Measurements from ENCODE around the gene NEDD8. TPM values are rescaled to one million over a fixed set of nuclear protein-coding genes. Genes with fewer than 3 reads are reported as not detected.
"Not testable (repeated sequence)": the region's sequence is repeated elsewhere in the genome, so short reads cannot be mapped to it uniquely, and the experiment has no call there.

The NEDD8 gene
- total RNA-seq, 6 experiments from 2014 or later: 60.0 to 72.9 (median 68.7) TPM

DNA sequence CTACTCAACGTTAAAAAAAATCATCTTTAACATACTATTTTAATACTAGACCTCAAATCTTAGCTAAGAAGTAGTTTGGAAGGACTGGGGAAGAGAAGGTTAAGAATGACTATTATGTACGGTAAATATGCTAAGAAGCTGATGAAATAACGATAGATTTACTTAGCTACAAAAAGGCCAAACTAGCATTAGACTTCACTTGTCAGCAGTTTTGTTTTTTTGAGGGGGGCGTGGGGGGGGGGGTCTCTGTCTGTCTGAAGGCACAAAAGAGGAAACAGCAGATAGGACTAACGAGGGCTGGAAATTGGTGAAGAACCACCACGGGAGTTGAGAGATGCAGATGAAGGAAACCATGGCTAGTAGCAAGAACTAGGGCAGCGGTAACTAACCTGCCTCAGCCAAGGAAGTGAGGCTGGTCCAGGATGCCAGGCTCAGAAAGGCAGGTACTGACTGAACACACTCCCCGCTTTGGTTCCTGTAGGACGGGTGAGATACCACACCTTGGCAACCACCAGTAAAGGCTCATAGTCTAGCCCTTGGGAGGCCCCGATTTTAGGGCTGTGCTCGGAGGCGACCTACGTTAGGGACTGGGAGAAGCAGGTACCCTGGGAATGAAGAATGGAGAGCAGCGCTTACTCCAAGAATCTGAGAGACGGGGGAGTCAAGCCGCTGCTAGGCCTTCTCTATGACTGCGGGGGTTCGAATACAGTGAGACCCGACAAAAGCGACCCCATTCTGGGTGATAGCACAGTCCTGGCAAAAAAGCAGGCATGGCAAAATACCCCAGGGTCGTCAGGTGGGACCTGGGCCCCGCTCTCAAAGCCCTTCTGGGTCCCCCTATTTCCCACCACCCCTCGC, 675 bp downstream of the NEDD8 start:
- peak overlapping the region; percentile 74 to 85 (median 76) for H3K27ac ChIP-seq
- peaks cover 0 to 16% (median 7%) of the 10 kb centered on the region in 4 donors for H3K36me3 ChIP-seq
- ATAC-seq: peak in 1 of 4 donors; percentile 1
- intact Hi-C loops (cut with DNase I): no loop called here
- no peak for TF ChIP-seq POLR2A (IDR thresholded peaks at IDR 0.05)
- TF ChIP-seq, protein P1, sequence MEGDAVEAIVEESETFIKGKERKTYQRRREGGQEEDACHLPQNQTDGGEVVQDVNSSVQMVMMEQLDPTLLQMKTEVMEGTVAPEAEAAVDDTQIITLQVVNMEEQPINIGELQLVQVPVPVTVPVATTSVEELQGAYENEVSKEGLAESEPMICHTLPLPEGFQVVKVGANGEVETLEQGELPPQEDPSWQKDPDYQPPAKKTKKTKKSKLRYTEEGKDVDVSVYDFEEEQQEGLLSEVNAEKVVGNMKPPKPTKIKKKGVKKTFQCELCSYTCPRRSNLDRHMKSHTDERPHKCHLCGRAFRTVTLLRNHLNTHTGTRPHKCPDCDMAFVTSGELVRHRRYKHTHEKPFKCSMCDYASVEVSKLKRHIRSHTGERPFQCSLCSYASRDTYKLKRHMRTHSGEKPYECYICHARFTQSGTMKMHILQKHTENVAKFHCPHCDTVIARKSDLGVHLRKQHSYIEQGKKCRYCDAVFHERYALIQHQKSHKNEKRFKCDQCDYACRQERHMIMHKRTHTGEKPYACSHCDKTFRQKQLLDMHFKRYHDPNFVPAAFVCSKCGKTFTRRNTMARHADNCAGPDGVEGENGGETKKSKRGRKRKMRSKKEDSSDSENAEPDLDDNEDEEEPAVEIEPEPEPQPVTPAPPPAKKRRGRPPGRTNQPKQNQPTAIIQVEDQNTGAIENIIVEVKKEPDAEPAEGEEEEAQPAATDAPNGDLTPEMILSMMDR (IDR thresholded peaks at IDR 0.05): no peak
- H3K9me3 ChIP-seq: no peaks in the 10 kb centered on the region
- H3K4me3 ChIP-seq: peak overlapping the region; percentile 81 to 97 (median 95)
- no peaks in the 10 kb centered on the region for H3K27me3 ChIP-seq
- DNase-seq: no peak
- WGBS (ENCODE audit: insufficient coverage, low coverage, low lambda C conversion rate, missing lambda C conversion rate): 5% methylated on average over 21 of the region's 23 CpGs
- H3K4me1 ChIP-seq: peaks cover 0 to 39% (median 8%) of the 10 kb centered on the region in 4 donors

DNA sequence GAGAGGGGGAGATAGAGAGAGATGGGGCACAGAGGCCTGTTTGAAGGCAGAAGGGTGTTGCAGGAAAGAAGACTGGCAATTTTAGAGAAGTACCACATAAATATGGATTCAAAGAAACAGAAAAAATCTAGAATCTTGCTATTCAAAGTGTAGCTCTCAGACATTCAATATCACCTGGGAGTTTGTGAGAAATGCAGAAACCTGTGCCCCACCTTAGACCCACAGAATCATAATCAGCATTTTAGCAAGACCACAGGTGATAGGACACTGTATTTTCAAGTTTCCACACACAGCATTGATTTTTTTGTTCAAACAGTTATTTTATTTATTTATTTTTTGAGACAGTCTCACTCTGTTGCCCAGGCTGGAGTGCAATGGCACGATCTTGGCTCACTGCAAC, 3.3 kb downstream of the NEDD8 start:
- Histone ChIP-seq H3K27ac (no peak overlapping the region), H3K36me3 (peaks cover 0 to 5% (median under 1%) of the 10 kb centered on the region in 4 donors), H3K4me1 (peaks cover 0 to 29% (median 7%) of the 10 kb centered on the region in 4 donors), H3K27me3 (no peaks in the 10 kb centered on the region), H3K4me3 (no peak overlapping the region), H3K9me3 (no peaks in the 10 kb centered on the region)
- intact Hi-C loops (cut with DNase I): no loop called here
- ATAC-seq (no peak), DNase-seq (peak in 1 of 3 donors; percentile 15)
- WGBS (ENCODE audit: insufficient coverage, low coverage, low lambda C conversion rate, missing lambda C conversion rate): 21% methylated on average over 1 of the region's 1 CpG
- no peak for TF ChIP-seq POLR2A (IDR thresholded peaks at IDR 0.05)
- TF ChIP-seq, protein P1 (IDR thresholded peaks at IDR 0.05): no peak

DNA sequence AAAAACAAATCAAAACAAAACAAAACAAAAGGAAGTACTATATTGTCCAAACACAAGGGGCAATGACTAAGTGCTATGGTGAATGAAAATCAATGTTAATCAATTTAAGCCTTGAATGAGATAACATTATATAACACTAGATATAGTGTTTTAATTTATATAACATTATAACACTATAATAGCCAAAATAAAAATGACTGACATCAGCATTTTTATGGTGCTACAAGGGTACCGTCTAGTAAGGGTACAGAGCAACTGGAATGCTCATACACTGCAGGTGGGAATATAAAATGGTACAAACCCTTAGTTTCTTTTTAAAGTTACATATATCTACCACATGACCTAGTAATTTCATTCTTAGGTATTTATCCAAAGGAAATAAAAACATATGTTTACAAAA, 5.7 kb downstream of the NEDD8 start:
- H3K4me1 ChIP-seq: peaks cover 0 to 20% (median 3%) of the 10 kb centered on the region in 4 donors
- no peak overlapping the region for H3K4me3 ChIP-seq
- WGBS (ENCODE audit: insufficient coverage, low coverage, low lambda C conversion rate, missing lambda C conversion rate): 67% methylated on average over 1 of the region's 1 CpG
- H3K9me3 ChIP-seq: no peaks in the 10 kb centered on the region
- no peak for TF ChIP-seq POLR2A (IDR thresholded peaks at IDR 0.05)
- TF ChIP-seq, protein P1 (IDR thresholded peaks at IDR 0.05): no peak
- no peaks in the 10 kb centered on the region for H3K27me3 ChIP-seq
- intact Hi-C loops (cut with DNase I): no loop called here
- no peak overlapping the region for H3K27ac ChIP-seq
- peaks cover 0 to 5% (median under 1%) of the 10 kb centered on the region in 4 donors for H3K36me3 ChIP-seq
- DNase-seq (no peak), ATAC-seq (no peak)

DNA sequence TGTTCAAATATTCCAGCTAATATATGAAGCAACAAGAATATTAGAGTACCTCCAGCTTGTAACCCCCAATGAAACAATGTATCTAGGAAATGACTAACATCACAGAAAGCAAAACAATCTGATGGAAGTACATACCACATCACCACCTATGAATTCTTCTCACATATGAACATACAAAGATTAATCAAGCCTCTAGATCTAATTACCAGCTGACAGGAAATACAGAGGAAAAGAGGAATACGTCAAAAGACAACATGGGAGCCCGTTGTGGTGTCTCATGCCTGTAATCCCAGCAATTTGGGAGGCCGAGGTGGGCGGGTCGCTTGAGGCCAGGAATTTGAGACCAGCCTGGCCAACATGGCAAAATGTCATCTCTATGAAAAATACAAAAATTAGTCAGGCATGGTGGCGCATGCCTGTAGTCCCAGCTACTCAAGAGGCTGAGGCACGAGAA, 7.5 kb downstream of the NEDD8 start:
- no peak for DNase-seq
- no peak overlapping the region for H3K27ac ChIP-seq
- TF ChIP-seq, protein P1 (IDR thresholded peaks at IDR 0.05): no peak
- TF ChIP-seq POLR2A (IDR thresholded peaks at IDR 0.05): no peak
- peaks cover 0 to 12% (median 0%) of the 10 kb centered on the region in 4 donors for H3K4me1 ChIP-seq
- intact Hi-C loops (cut with DNase I): no loop called here
- H3K27me3 ChIP-seq: no peaks in the 10 kb centered on the region
- H3K36me3 ChIP-seq: peaks cover 0 to 5% (median under 1%) of the 10 kb centered on the region in 4 donors
- no peaks in the 10 kb centered on the region for H3K9me3 ChIP-seq
- WGBS (ENCODE audit: insufficient coverage, low coverage, low lambda C conversion rate, missing lambda C conversion rate): 90% methylated on average over 7 of the region's 7 CpGs
- no peak for ATAC-seq
- H3K4me3 ChIP-seq: no peak overlapping the region

DNA sequence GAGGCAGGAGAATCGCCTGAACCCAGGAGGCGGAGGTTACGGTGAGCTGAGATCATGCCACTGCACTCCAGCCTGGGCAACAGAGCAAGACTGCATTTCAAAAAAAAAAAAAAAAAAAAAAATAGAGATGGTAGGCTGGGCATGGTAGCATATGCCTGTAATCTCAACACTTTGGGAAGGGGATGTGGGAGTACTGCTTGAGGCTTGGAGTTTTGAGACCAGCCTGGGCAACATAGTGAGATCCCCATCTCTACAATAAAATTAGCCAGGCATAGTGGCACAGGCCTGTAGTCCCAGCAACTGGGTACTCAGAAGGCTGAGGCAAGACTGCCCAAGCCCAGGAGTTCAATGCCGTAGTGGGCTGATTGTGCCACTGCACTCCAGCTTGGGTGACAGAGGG, 9.2 kb downstream of the NEDD8 start:
- H3K9me3 ChIP-seq; H3K27ac ChIP-seq; DNase-seq; H3K4me1 ChIP-seq; H3K27me3 ChIP-seq; intact Hi-C loops (cut with DNase I); H3K36me3 ChIP-seq; ATAC-seq; H3K4me3 ChIP-seq: not testable (repeated sequence)
- WGBS (ENCODE audit: insufficient coverage, low coverage, low lambda C conversion rate, missing lambda C conversion rate): 94% methylated on average over 3 of the region's 4 CpGs

Measured in right lobe of liver (tissue), 6 donors.